Thymus (tissue), 11 donors: ENCODE results near the gene HIVEP1. TPM values are rescaled to one million over a fixed set of nuclear protein-coding genes. Genes with fewer than 3 reads are reported as not detected.

Experiments used
- DNase-seq, 9 donors: peaks; one replicate each; pipeline ENCODE4 v3.0.0-alpha.2; 2013; ENCODE audit warnings: low spot score in 9 of 9, low read depth in 6 of 9, missing footprints in 1 of 9
- H3K27ac ChIP-seq, 2 donors: one replicate each; pipeline ENCODE4 v1.5.1; 2013; ENCODE audit warnings: control low read depth in 1 of 2, low read depth in 1 of 2, low read length in 1 of 2, mild to moderate bottlenecking in 1 of 2, moderate library complexity in 1 of 2
- H3K27me3 ChIP-seq, 2 donors: one replicate each; pipeline ENCODE4 v1.5.1; 2013; ENCODE audit warnings: low read length in 1 of 2; ENCODE audit not compliant: control insufficient read depth in 2 of 2, insufficient read depth in 1 of 2
- H3K36me3 ChIP-seq, 2 donors: one replicate each; pipeline ENCODE4 v1.5.1; 2013; ENCODE audit warnings: low read length in 1 of 2, mild to moderate bottlenecking in 1 of 2, moderate library complexity in 1 of 2; ENCODE audit not compliant: control insufficient read depth in 2 of 2, insufficient read depth in 2 of 2
- H3K4me1 ChIP-seq, 2 donors: one replicate each; pipeline ENCODE4 v1.5.1; 2013; ENCODE audit warnings: low read length in 2 of 2; ENCODE audit not compliant: control insufficient read depth in 2 of 2, insufficient read depth in 2 of 2
- H3K4me3 ChIP-seq, 2 donors: one replicate each; pipeline ENCODE4 v1.5.1; 2013; ENCODE audit warnings: low read length in 2 of 2, control low read depth in 1 of 2, mild to moderate bottlenecking in 1 of 2
- H3K9me3 ChIP-seq, 2 donors: one replicate each; pipeline ENCODE4 v1.5.1; 2013; ENCODE audit warnings: low read length in 1 of 2, mild to moderate bottlenecking in 1 of 2; ENCODE audit not compliant: control insufficient read depth in 2 of 2, insufficient read depth in 1 of 2
- WGBS: extraction: QIAGEN DNeasy Blood & Tissue Kit; methylation state at CpG from one replicate; pipeline ENCODE4 v1.1.7; 2013; 5-methylcytosine and 5-hydroxymethylcytosine counted together
- polyA plus RNA-seq: library from polyadenylated mRNA; stranded (reverse); fragments of 200-250 nt; gene quantifications from one replicate; pipeline ENCODE4 v1.2.3, GENCODE V29; 2013
- total RNA-seq: library from RNA; stranded (reverse); fragments of 120-200 nt; gene quantifications from one replicate; pipeline ENCODE4 v1.2.4, GENCODE V29; 2013
- donor health status: healthy.

HIVEP1 gene
- total and polyA plus RNA-seq, 2 donors: 8.7 to 24.9 TPM

- no peak for DNase-seq
- Histone ChIP-seq H3K4me3 (no peak overlapping the region), H3K36me3 (peaks cover 20 to 28% of the 10 kb centered on the region in 2 donors), H3K9me3 (peaks cover 0 to 16% of the 10 kb centered on the region in 2 donors), H3K27ac (no peak overlapping the region), H3K4me1 (peaks cover 0 to 9% of the 10 kb centered on the region in 2 donors), H3K27me3 (no peaks in the 10 kb centered on the region)
- 63% methylated on average over 1 of the region's 1 CpG for WGBS
Measured at GRCh38 chr6:12137480-12137879, 125.4 kb downstream of the HIVEP1 start.

- no peak overlapping the region for H3K27ac ChIP-seq
- H3K36me3 ChIP-seq: peaks cover 20 to 28% of the 10 kb centered on the region in 2 donors
- H3K4me3 ChIP-seq: no peak overlapping the region
- peak in 8 of 9 donors; percentile 25 to 87 (median 59) for DNase-seq
- H3K27me3 ChIP-seq: no peaks in the 10 kb centered on the region
- 20% methylated on average over 1 of the region's 1 CpG for WGBS
- H3K9me3 ChIP-seq: peaks cover 0 to 16% of the 10 kb centered on the region in 2 donors
- peaks cover 0 to 9% of the 10 kb centered on the region in 2 donors for H3K4me1 ChIP-seq
Measured at GRCh38 chr6:12138381-12138780, 126.3 kb downstream of the HIVEP1 start.

- H3K4me1 ChIP-seq: peaks cover 0 to 9% of the 10 kb centered on the region in 2 donors
- H3K4me3 ChIP-seq: no peak overlapping the region
- H3K9me3 ChIP-seq: peaks cover 0 to 16% of the 10 kb centered on the region in 2 donors
- H3K27ac ChIP-seq: no peak overlapping the region
- WGBS: 97% methylated on average over 4 of the region's 4 CpGs
- H3K27me3 ChIP-seq: no peaks in the 10 kb centered on the region
- DNase-seq: no peak
- H3K36me3 ChIP-seq: peaks cover 20 to 28% of the 10 kb centered on the region in 2 donors
Measured at GRCh38 chr6:12138936-12139335, 126.8 kb downstream of the HIVEP1 start.

GRCh38 chr6:12147557-12148316 lies 135.6 kb downstream of the HIVEP1 start:
- WGBS: 97% methylated on average over 6 of the region's 6 CpGs
- Histone ChIP-seq H3K4me3 (no peak overlapping the region), H3K4me1 (no peaks in the 10 kb centered on the region), H3K27me3 (no peaks in the 10 kb centered on the region), H3K36me3 (peaks cover 0 to 10% of the 10 kb centered on the region in 2 donors), H3K27ac (no peak overlapping the region), H3K9me3 (no peaks in the 10 kb centered on the region)
- DNase-seq: no peak

- no peak overlapping the region for H3K27ac ChIP-seq
- H3K9me3 ChIP-seq: no peaks in the 10 kb centered on the region
- WGBS: 97% methylated on average over 3 of the region's 3 CpGs
- H3K36me3 ChIP-seq: peaks cover 0 to 10% of the 10 kb centered on the region in 2 donors
- no peaks in the 10 kb centered on the region for H3K4me1 ChIP-seq
- no peaks in the 10 kb centered on the region for H3K27me3 ChIP-seq
- no peak for DNase-seq
- H3K4me3 ChIP-seq: no peak overlapping the region
Measured at GRCh38 chr6:12148317-12148801, 136.2 kb downstream of the HIVEP1 start.

- Histone ChIP-seq H3K9me3 (no peaks in the 10 kb centered on the region), H3K27me3 (no peaks in the 10 kb centered on the region), H3K36me3 (peaks cover 0 to 10% of the 10 kb centered on the region in 2 donors), H3K4me1 (no peaks in the 10 kb centered on the region), H3K4me3 (no peak overlapping the region), H3K27ac (no peak overlapping the region)
- 68% methylated on average over 4 of the region's 4 CpGs for WGBS
- no peak for DNase-seq
Measured at GRCh38 chr6:12148841-12149240, 136.7 kb downstream of the HIVEP1 start.

GRCh38 chr6:12149944-12150510 lies 137.9 kb downstream of the HIVEP1 start:
- Histone ChIP-seq H3K27ac (no peak overlapping the region), H3K27me3 (no peaks in the 10 kb centered on the region), H3K4me1 (no peaks in the 10 kb centered on the region), H3K4me3 (no peak overlapping the region), H3K36me3 (peaks cover 0 to 10% of the 10 kb centered on the region in 2 donors), H3K9me3 (no peaks in the 10 kb centered on the region)
- WGBS: 96% methylated on average over 11 of the region's 11 CpGs
- DNase-seq: no peak

GRCh38 chr6:12150812-12151432 lies 138.8 kb downstream of the HIVEP1 start:
- 76% methylated on average over 7 of the region's 7 CpGs for WGBS
- H3K27ac ChIP-seq: no peak overlapping the region
- DNase-seq: peak in 5 of 9 donors; percentile 21 to 55 (median 28)

GRCh38 chr6:12151433-12151820 lies 139.3 kb downstream of the HIVEP1 start:
- Histone ChIP-seq H3K27me3 (no peaks in the 10 kb centered on the region), H3K4me3 (no peak overlapping the region), H3K4me1 (no peaks in the 10 kb centered on the region), H3K36me3 (peaks cover 0 to 10% of the 10 kb centered on the region in 2 donors), H3K27ac (no peak overlapping the region), H3K9me3 (no peaks in the 10 kb centered on the region)
- no peak for DNase-seq
- WGBS: 99% methylated on average over 2 of the region's 2 CpGs

More at GRCh38 chr6:12150812-12151432, 138.8 kb downstream of the HIVEP1 start:
- no peaks in the 10 kb centered on the region for H3K27me3 ChIP-seq
- no peak overlapping the region for H3K4me3 ChIP-seq
- no peaks in the 10 kb centered on the region for H3K9me3 ChIP-seq
- H3K36me3 ChIP-seq: peaks cover 0 to 10% of the 10 kb centered on the region in 2 donors
- H3K4me1 ChIP-seq: no peaks in the 10 kb centered on the region
